Mammary epithelial cell (primary cell): ENCODE measurements around the gene AIG1.

Source experiments
- CTCF ChIP-seq, 2 donors: IDR thresholded peaks in 1 of 2; conservative IDR thresholded peaks in 1 of 2; 2 replicates each; pipeline ENCODE4 v1.5.1; 2011 to 2012; ENCODE audit warnings: inconsistent platforms in 2 of 2, low read length in 2 of 2, mild to moderate bottlenecking in 2 of 2, control low read depth in 1 of 2, low read depth in 1 of 2; ENCODE audit not compliant: insufficient read depth in 1 of 2; ENCODE audit errors: extremely low read depth in 1 of 2
- EZH2 ChIP-seq: IDR thresholded peaks from 2 replicates; pipeline ENCODE4 v1.6.1; 2012; ENCODE audit warnings: low read length, inconsistent platforms, borderline replicate concordance

- no peak for TF ChIP-seq CTCF (conservative IDR thresholded peaks at IDR 0.05 in 1 of 2, IDR thresholded peaks at IDR 0.05 in 1 of 2; ENCODE audit: extremely low read depth in 1 of 2, insufficient read depth in 1 of 2, low read depth in 1 of 2, low read length in 2 of 2)
- no peak for TF ChIP-seq EZH2
Observed at GRCh38 chr6:143205585-143205984, 144.9 kb downstream of the AIG1 start.
